Left ventricle myocardium superior (tissue), 1 donor: ENCODE results near the gene GLRX5. TPM values are rescaled to one million over a fixed set of nuclear protein-coding genes. Genes with fewer than 3 reads are reported as not detected.

Experiments used
- ATAC-seq: fragments of 200-7000 bp; cut with Tn5 transposase; one replicate; pipeline ENCODE4 v1.9.1; 2020; ENCODE audit warnings: mild to moderate bottlenecking, moderate library complexity
- DNase-seq: peaks from one replicate; pipeline ENCODE4 v3.0.0-alpha.2; 2020
- intact Hi-C: fragments of 100-400 bp; cut with micrococcal nuclease; formaldehyde crosslinking; loops from one replicate; pipeline ENCODE4 v1.11.0; 2022
- total RNA-seq: library from RNA; stranded (reverse); fragmentation: NEBNext Ultra II Directional; extraction: Animal tissue kit (Norgen Biotek cat#: 25700); gene quantifications from one replicate; pipeline ENCODE4 v1.2.1, GENCODE V29; 2021
- donor health status: DM: no; HTN: yes; CAD: no; lungs with severe emphysema.

Gene GLRX5
- total RNA-seq, 1 donor from 2014 or later: 94.0 TPM

DNA sequence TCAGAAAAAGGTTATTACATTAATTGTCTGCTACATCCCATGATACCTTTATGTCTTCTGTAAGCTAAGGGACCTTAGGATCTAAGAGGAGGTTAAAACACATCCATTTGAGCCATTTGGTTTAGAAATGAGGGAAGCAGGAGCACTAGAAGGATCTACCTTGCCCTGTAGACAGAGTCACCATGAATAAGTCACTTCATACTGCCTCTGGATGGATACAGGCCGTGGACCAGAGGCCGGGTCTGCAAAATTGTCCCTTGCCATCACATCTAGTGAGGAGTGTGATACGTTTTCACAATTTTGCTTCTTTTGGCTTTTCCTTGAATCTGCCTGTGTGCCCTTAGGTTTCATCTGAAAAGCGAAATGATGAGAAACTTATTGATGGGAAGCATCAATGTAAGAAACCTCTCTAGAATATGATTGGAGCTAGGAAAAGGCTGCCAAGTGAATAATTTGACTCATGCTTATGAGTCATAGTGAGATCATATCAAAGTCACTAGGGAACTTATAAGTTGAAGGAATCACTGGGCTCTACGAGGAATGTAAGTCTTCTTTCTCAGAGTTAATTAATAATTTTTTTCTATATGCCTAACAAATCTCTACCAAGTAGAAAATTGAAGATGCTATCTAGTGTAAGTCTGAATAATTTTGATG lies 10.8 kb downstream of the GLRX5 start:
- DNase-seq (no peak), ATAC-seq (peak; percentile 61)
- intact Hi-C loops: no loop called here

DNA sequence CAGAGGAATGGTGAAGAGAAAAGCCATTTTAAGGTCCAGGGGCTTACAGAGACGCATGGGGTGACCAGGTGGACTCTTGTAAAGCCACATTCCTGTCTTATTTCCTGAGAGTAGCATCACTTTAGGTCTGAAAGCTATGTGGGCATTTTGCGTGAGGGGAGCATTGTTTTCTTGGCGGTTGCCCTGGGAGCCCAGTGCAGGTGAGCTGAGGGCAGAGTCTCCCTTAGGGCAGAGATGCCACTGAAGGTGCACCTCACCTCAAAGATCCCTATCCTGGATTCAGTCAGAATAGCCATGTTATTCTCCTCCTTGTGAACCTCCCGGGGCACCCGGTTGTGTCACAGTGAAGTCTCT lies 12.4 kb downstream of the GLRX5 start:
- intact Hi-C loops: no loop called here
- ATAC-seq: no peak
- DNase-seq: no peak

DNA sequence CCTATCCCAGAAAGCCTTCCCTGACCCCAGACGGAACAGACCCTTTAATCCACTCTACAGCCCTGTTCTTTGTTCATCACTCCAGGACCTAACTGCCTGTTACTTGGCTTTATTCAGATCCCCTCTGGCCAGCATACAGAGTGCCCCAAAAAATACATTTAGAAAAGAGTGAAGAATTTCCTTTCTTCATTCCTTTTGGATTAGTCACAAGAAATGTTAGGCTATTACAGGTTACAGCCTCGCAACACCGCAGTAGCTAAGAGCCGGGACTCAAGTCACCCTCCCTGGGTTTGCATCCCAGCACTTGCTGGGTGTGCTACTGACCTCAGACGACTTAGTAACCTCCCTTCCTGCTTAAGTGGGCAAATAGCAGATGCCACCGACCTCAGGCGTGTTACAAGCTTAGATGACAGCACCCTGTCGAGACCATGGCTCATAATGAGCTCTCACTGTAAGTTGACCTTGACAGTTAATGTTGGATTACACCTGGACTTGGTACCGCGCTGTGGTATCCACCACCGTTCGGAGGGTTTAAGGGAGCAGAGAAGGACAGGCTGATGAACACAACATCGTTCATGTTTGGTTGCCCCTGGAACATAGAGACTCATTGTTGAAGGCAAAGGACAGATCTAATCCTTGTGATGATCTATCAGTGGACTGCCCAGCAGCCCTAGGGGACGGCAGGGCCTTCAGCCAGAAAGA lies 12.9 kb downstream of the GLRX5 start:
- no peak for ATAC-seq
- intact Hi-C loops: no loop called here

DNA sequence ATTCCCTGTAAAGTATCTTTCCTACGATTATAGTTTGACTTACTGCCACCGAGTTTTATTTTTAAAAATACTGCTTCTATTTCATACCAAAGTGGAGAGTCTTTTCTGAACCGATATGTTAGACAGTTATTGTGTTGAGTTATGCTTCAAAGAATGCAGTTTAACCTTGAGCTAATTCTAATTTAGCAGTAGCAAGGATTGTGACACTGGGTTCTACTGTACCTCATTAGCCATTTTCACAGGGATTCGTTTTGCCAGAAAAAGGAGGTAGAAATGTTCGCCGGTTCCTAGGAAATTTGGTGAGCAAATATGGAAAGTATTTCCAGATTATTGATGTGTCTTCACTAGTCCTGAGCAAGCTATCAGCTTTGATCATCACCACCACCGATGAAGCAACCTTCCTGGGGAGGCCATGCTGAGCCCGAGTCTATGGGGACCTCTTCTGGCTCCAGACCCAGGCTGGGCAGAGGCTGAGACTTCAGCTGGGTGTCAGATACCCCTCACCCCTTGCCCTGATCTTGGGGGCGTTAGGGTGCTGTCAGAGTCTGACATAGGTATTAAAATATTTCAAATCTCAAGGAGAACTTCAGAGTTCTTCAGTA lies 13.6 kb downstream of the GLRX5 start:
- ATAC-seq: no peak
- no peak for DNase-seq
- intact Hi-C loops: no loop called here

More for the DNA sequence above, 12.9 kb downstream of the GLRX5 start:
- DNase-seq: no peak

DNA sequence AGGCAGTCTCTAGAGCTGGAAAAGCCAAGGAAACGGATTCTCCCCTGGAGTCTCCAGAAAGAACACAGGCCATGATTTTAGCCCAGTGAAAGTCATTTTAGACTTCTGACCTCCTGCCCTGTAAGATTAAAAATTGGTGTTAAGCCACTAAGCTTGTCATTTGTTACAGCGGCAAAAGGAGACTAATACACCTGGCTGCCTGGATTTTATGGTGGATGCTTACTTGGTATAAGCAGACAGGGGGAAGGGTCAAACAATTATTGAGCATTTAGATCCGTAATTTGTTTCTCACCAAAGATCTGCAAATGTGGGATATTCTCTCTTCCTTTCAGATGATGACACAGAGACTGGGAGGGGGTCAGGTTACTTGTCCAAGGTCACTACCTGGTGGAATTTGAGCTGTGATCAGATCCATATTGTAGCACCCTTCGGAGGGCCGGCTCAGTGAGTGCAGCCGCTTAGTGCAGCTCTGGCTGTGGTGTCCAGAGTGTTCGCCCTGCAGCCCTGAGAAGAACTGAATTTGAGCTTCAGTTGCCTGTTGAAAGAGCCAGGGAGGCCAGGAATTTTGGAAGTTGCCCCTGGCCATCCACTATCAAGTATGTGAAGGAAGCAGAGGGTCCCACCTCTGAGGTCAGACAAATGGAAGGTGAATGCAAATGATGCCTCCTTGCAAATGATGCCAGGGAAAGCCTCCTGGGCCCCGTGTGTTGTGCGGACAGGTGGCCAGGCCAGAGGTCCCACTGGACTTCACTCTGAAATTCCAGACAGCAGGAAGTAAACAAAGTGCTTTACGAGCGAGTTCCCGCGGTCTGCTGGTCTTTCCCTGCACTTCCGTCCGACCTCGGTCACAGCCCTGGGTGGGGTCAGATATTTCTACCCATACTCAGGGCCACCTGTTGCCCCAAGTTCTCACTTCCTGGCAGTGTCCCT lies 15.1 kb downstream of the GLRX5 start:
- intact Hi-C loops: no loop called here
- no peak for DNase-seq
- ATAC-seq: no peak

DNA sequence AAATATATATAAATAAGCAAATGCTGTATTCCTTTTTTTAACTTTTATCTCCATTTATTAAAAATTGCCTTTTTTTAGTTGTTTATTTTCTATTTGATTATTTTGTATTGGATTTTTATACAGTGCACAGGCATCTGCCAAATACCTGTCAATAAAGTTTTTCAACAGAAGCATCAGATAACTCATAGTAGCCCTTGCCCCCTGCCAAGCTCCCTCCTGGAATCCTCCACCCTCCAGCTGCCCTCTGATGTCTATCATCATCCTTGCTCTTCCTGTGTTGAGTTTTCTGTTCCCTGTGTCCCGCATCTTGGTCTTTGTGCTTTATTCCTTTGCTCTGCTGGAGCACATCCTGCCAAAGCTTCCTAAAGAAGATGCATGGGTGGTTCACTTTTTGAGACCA lies 16.6 kb downstream of the GLRX5 start:
- DNase-seq (no peak), ATAC-seq (no peak)
- intact Hi-C loops: no loop called here

- ATAC-seq (no peak), DNase-seq (no peak)
- intact Hi-C loops: no loop called here
Observed at GRCh38 chr14:95553141-95553540, 18.3 kb downstream of the GLRX5 start.

- ATAC-seq (peak; percentile 82), DNase-seq (no peak)
- intact Hi-C loops: no loop called here
Observed at GRCh38 chr14:95555053-95555452, 20.2 kb downstream of the GLRX5 start.

GRCh38 chr14:95557291-95557690 lies 22.4 kb downstream of the GLRX5 start:
- ATAC-seq (no peak), DNase-seq (no peak)
- intact Hi-C loops: no loop called here

- intact Hi-C loops: no loop called here
- DNase-seq (no peak), ATAC-seq (no peak)
Observed at GRCh38 chr14:95557832-95558231, 23.0 kb downstream of the GLRX5 start.

DNA sequence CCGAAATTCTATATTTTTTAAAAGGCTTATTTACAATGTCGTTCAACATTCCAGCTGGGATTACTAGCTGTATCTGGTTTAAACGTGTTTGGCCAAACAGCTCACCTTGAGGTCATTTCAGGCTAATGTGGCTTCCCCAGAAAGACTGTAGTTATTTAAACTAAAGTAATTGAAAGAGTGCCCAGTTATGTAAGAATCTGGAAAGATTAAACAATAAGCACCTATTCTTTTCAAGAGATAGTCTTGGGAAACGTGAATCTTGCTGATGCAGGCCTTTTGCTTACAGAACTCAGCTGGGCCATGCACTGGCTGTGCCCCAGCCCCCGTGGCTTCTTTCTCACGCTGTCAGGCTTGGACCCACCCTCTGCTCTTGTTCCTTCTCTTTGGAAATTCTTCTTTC lies 24.4 kb downstream of the GLRX5 start:
- no peak for ATAC-seq
- DNase-seq: no peak
- intact Hi-C loops: no loop called here

GRCh38 chr14:95561001-95561412 lies 26.2 kb downstream of the GLRX5 start:
- peak; percentile 86 for DNase-seq
- ATAC-seq: peak; percentile 83
- intact Hi-C loops: loop anchor here (2.0 to 10.0 kb wide), 2 partner anchors 214 to 434 kb away; no protein-coding TSS in a partner anchor

GRCh38 chr14:95562892-95563685 lies 28.2 kb downstream of the GLRX5 start:
- ATAC-seq (no peak), DNase-seq (no peak)
- intact Hi-C loops: loop anchor here (10.0 kb wide), 1 partner anchor 212 kb away; no protein-coding TSS in a partner anchor

DNA sequence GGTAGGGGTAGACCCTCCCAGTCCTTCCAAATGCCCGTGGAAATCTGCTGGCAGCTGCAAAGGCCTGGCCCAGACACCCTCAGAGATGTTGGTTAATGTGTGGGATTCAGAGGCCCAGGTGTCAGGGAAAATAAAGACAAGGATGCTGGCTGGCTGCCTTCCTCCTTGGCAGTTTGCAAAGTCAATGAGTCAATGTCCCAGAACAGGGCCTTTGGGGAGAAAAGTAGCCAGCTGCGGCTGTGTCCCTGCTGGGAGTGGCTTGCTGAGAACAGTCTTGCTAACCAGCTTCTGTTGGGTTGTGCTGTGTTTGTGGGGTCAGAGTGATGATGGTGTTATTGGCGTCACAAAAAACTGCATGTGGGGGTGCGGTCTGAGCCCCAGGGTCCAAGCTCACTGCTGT lies 29.2 kb downstream of the GLRX5 start:
- ATAC-seq (peak; percentile 90), DNase-seq (peak; percentile 70)
- intact Hi-C loops: loop anchor here (10.0 kb wide), 1 partner anchor 211 kb away; no protein-coding TSS in a partner anchor

- DNase-seq (no peak), ATAC-seq (no peak)
- intact Hi-C loops: loop anchor here (10.0 kb wide), 1 partner anchor 205 kb away; no protein-coding TSS in a partner anchor
Observed at GRCh38 chr14:95569440-95569839, 34.6 kb downstream of the GLRX5 start.

- intact Hi-C loops: no loop called here
- no peak for ATAC-seq
- no peak for DNase-seq
Observed at GRCh38 chr14:95573313-95573712, 38.5 kb downstream of the GLRX5 start.

- no peak for DNase-seq
- no peak for ATAC-seq
- intact Hi-C loops: no loop called here
Observed at GRCh38 chr14:95575840-95576473, 41.1 kb downstream of the GLRX5 start.
